Measurements from ENCODE around the gene ANKLE2. TPM values are rescaled to one million over a fixed set of nuclear protein-coding genes. Genes with fewer than 3 reads are reported as not detected.
A peak's percentile ranks its signal among the peaks of the same experiment; 100 is the strongest.

ANKLE2 gene
- total RNA-seq, 1 donor from 2014 or later: 59.1 TPM

DNA sequence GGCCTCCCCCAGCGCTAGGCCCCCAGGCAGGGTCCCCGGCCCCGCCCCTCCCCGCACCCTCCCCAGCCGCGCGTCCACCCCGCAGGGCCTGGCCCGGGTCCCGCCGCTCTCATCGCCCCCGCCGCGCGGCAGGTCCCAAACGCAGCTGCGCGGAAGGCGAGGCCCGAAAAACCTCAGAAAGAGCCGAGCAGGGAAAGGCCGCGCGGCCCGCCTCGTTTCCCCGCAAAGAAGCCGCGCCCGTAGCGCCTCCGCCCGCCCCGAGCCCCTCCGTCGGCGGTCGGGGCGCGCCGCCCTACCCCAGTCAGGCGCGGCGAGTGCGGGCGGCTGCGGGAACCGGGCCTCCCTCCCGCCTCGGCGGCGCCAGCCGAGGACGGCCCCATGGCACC is 74.8 kb downstream of the ANKLE2 start:
- H3K4me1 Mint-ChIP-seq: peaks cover 20% of the 10 kb centered on the region

DNA sequence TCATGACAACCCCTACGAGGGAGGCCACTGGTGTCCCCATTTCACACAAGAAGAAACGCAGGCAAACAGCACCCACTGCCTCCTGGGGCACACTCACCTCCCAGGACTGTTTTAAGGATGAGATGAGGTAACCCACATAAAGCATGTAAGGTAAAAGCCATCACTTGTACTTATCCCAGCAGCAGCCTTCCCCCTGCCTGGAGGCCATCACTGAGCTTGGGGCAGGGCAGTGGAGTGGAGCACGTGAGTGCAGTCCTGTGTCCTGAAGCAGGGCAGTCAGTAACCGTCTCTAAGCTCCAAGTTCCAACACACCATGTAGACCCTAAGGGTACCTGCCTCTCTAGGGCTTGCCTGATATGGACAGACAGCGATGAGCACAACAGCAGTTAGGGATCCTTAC is 76.2 kb downstream of the ANKLE2 start:
- no peak for DNase-seq (ENCODE audit: low spot score)
- TF ChIP-seq, protein P1, sequence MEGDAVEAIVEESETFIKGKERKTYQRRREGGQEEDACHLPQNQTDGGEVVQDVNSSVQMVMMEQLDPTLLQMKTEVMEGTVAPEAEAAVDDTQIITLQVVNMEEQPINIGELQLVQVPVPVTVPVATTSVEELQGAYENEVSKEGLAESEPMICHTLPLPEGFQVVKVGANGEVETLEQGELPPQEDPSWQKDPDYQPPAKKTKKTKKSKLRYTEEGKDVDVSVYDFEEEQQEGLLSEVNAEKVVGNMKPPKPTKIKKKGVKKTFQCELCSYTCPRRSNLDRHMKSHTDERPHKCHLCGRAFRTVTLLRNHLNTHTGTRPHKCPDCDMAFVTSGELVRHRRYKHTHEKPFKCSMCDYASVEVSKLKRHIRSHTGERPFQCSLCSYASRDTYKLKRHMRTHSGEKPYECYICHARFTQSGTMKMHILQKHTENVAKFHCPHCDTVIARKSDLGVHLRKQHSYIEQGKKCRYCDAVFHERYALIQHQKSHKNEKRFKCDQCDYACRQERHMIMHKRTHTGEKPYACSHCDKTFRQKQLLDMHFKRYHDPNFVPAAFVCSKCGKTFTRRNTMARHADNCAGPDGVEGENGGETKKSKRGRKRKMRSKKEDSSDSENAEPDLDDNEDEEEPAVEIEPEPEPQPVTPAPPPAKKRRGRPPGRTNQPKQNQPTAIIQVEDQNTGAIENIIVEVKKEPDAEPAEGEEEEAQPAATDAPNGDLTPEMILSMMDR (IDR thresholded peaks at IDR 0.05): no peak
- TF ChIP-seq EZH2phosphoT487 (IDR thresholded peaks at IDR 0.05) (no peak), EZH2 (IDR thresholded peaks at IDR 0.05) (no peak)
- Histone ChIP-seq H3K4me3 (no peak overlapping the region), H2AFZ (replicated peaks) (no peak overlapping the region), H3F3A (ENCODE audit: low read depth) (no peaks in the 10 kb centered on the region), H3K36me3 (no peaks in the 10 kb centered on the region), H3K27me3 (peaks cover 20% of the 10 kb centered on the region), H4K20me1 (ENCODE audit: low read depth) (peaks cover 37% of the 10 kb centered on the region), H3K4me1 (no peaks in the 10 kb centered on the region), H3K79me2 (ENCODE audit: low read depth) (peaks cover 59% of the 10 kb centered on the region), H3K27ac (no peak overlapping the region), H3K4me2 (peak overlapping the region; percentile 89), H3K9me3 (ENCODE audit: low read depth) (no peaks in the 10 kb centered on the region), H3K9ac (no peak overlapping the region)
- Mint-ChIP-seq H3K4me1 (peaks cover 20% of the 10 kb centered on the region), H3K36me3 (peaks cover 34% of the 10 kb centered on the region), H3K4me3 (peak overlapping the region; percentile 84), H3K9me3 (peaks cover 17% of the 10 kb centered on the region), H3K27ac (peak overlapping the region; percentile 37), H3K27me3 (ENCODE audit: insufficient read depth, low read depth) (peaks cover 7% of the 10 kb centered on the region)

More for the DNA sequence above, 74.8 kb downstream of the ANKLE2 start:
- no peak overlapping the region for H3K27ac Mint-ChIP-seq
- peak overlapping the region; percentile 86 for H3K9ac ChIP-seq
- peak overlapping the region; percentile 84 for H3K4me3 Mint-ChIP-seq
- peaks cover 5% of the 10 kb centered on the region for H3F3A ChIP-seq (ENCODE audit: low read depth)
- H3K4me1 ChIP-seq: no peaks in the 10 kb centered on the region
- H2AFZ ChIP-seq (replicated peaks): peak overlapping the region; percentile 18
- H3K27me3 ChIP-seq: peaks cover 20% of the 10 kb centered on the region
- peaks cover 35% of the 10 kb centered on the region for H4K20me1 ChIP-seq (ENCODE audit: low read depth)
- no peaks in the 10 kb centered on the region for H3K36me3 ChIP-seq
- TF ChIP-seq EZH2phosphoT487 (IDR thresholded peaks at IDR 0.05) (no peak), EZH2 (IDR thresholded peaks at IDR 0.05) (no peak)
- TF ChIP-seq, protein P1 (IDR thresholded peaks at IDR 0.05): no peak
- H3K9me3 Mint-ChIP-seq: peaks cover 11% of the 10 kb centered on the region
- no peaks in the 10 kb centered on the region for H3K9me3 ChIP-seq (ENCODE audit: low read depth)
- DNase-seq (ENCODE audit: low spot score): peak; percentile 83
- peak overlapping the region; percentile 75 for H3K27ac ChIP-seq
- peaks cover 29% of the 10 kb centered on the region for H3K36me3 Mint-ChIP-seq
- peak overlapping the region; percentile 96 for H3K4me3 ChIP-seq
- H3K79me2 ChIP-seq (ENCODE audit: low read depth): peaks cover 45% of the 10 kb centered on the region
- peaks cover 7% of the 10 kb centered on the region for H3K27me3 Mint-ChIP-seq (ENCODE audit: insufficient read depth, low read depth)
- peak overlapping the region; percentile 89 for H3K4me2 ChIP-seq

DNA sequence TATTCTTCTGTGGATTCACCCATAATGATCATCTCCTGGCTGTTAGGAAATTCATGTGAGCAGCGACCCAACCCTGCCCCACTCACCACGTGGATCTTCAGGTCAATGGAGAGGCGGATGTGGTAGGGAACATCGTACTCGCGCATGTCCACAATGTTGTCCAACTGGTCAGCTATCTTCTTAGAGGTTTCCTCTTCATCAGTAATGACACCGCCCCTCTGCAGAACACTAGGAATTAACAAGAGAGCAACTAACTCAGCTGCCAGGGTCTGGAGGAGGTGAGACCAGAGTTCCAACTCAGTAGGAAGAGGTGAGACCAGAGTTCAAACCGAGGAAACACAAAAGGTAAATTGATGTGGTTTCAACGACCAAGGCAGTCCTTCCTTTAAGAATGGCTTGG is 84.1 kb downstream of the ANKLE2 start:
- H3K9ac ChIP-seq: no peak overlapping the region
- H3K4me1 ChIP-seq: no peaks in the 10 kb centered on the region
- no peaks in the 10 kb centered on the region for H3F3A ChIP-seq (ENCODE audit: low read depth)
- no peaks in the 10 kb centered on the region for H3K9me3 ChIP-seq (ENCODE audit: low read depth)
- no peaks in the 10 kb centered on the region for H3K27me3 Mint-ChIP-seq (ENCODE audit: insufficient read depth, low read depth)
- no peak overlapping the region for H3K27ac Mint-ChIP-seq
- H3K4me3 ChIP-seq: no peak overlapping the region
- no peaks in the 10 kb centered on the region for H3K27me3 ChIP-seq
- H3K79me2 ChIP-seq (ENCODE audit: low read depth): peaks cover 40% of the 10 kb centered on the region
- no peak overlapping the region for H3K4me2 ChIP-seq
- H3K27ac ChIP-seq: no peak overlapping the region
- TF ChIP-seq EZH2 (IDR thresholded peaks at IDR 0.05) (no peak), EZH2phosphoT487 (IDR thresholded peaks at IDR 0.05) (no peak)
- TF ChIP-seq, protein P1 (IDR thresholded peaks at IDR 0.05): no peak
- no peaks in the 10 kb centered on the region for H3K36me3 ChIP-seq
- H3K36me3 Mint-ChIP-seq: peaks cover 60% of the 10 kb centered on the region
- no peak overlapping the region for H3K4me3 Mint-ChIP-seq
- peaks cover 6% of the 10 kb centered on the region for H3K9me3 Mint-ChIP-seq
- no peak for DNase-seq (ENCODE audit: low spot score)
- peaks cover 21% of the 10 kb centered on the region for H4K20me1 ChIP-seq (ENCODE audit: low read depth)
- H2AFZ ChIP-seq (replicated peaks): no peak overlapping the region
- H3K4me1 Mint-ChIP-seq: no peaks in the 10 kb centered on the region
